C4-2B (cell line): ENCODE data around the gene REV3L.
"Not testable (repeated sequence)": the region's sequence is repeated elsewhere in the genome, so short reads cannot be mapped to it uniquely, and the experiment has no call there.

Source experiments
- ZFX ChIP-seq: fragments of 450-650 bp; IDR thresholded peaks from 2 replicates; pipeline ENCODE4 v1.6.1; 2017
- TF ChIP-seq, protein P1 (sequence below): fragments of 450-650 bp; conservative IDR thresholded peaks from 2 replicates; pipeline ENCODE4 v1.5.1; 2017; ENCODE audit warnings: mild to moderate bottlenecking

DNA sequence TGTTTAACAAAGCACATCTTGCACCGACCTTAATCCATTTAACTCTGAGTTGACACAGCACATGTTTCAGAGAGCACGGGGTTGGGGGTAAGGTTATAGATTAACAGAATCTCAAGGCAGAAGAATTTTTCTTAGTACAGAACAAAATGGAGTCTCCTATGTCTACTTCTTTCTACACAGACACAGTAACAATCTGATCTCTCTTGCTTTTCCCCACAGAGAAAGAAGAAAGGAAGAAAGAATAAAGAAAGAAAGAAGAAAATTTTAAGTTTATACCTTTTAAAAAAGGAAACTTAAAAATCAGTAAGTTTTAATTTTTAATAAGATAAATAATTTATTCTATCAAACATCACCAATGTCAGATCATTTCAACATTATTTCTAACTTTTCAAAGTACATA lies 227.2 kb downstream of the REV3L start:
- TF ChIP-seq, protein P1, sequence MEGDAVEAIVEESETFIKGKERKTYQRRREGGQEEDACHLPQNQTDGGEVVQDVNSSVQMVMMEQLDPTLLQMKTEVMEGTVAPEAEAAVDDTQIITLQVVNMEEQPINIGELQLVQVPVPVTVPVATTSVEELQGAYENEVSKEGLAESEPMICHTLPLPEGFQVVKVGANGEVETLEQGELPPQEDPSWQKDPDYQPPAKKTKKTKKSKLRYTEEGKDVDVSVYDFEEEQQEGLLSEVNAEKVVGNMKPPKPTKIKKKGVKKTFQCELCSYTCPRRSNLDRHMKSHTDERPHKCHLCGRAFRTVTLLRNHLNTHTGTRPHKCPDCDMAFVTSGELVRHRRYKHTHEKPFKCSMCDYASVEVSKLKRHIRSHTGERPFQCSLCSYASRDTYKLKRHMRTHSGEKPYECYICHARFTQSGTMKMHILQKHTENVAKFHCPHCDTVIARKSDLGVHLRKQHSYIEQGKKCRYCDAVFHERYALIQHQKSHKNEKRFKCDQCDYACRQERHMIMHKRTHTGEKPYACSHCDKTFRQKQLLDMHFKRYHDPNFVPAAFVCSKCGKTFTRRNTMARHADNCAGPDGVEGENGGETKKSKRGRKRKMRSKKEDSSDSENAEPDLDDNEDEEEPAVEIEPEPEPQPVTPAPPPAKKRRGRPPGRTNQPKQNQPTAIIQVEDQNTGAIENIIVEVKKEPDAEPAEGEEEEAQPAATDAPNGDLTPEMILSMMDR = not testable (repeated sequence)
- TF ChIP-seq ZFX = not testable (repeated sequence)
